Mesenchymal stem cell (in vitro differentiated cells and primary cell): ENCODE data around the gene RB1.
"Not testable (repeated sequence)": the region's sequence is repeated elsewhere in the genome, so short reads cannot be mapped to it uniquely, and the experiment has no call there.

Experiments
- DNase-seq: peaks from one replicate; pipeline ENCODE4 v3.0.0-alpha.2; 2013
- H2AFZ ChIP-seq: one replicate; pipeline ENCODE4 v1.6.1; 2013; ENCODE audit warnings: low read depth, mild to moderate bottlenecking, control low read depth, inconsistent platforms, low read length, moderate library complexity
- H2AK5ac ChIP-seq: 2 replicates; pipeline ENCODE4 v1.6.1; 2013; ENCODE audit warnings: low read length, moderate library complexity, mild to moderate bottlenecking, inconsistent platforms; ENCODE audit not compliant: severe bottlenecking
- H2BK120ac ChIP-seq: one replicate; pipeline ENCODE4 v1.6.1; 2013; ENCODE audit warnings: low read depth, mild to moderate bottlenecking, inconsistent platforms, low read length, moderate library complexity
- H2BK12ac ChIP-seq, 2 experiments: one replicate each; pipeline ENCODE4 v1.6.1; 2013; ENCODE audit warnings: inconsistent platforms in 2 of 2, low read length in 2 of 2, mild to moderate bottlenecking in 2 of 2, moderate library complexity in 2 of 2, control low read depth in 1 of 2
- H2BK15ac ChIP-seq: one replicate; pipeline ENCODE4 v1.6.1; 2013; ENCODE audit warnings: mild to moderate bottlenecking, low read depth, inconsistent platforms; ENCODE audit not compliant: poor library complexity, severe bottlenecking
- H2BK5ac ChIP-seq: 2 replicates; pipeline ENCODE4 v1.6.1; 2013; ENCODE audit warnings: low read depth, mild to moderate bottlenecking, low read length, control low read depth, inconsistent platforms; ENCODE audit not compliant: poor library complexity, severe bottlenecking
- H3K14ac ChIP-seq, 2 experiments: one replicate each; pipeline ENCODE4 v1.6.1; 2013; ENCODE audit warnings: inconsistent platforms in 2 of 2, low read length in 2 of 2, control low read depth in 1 of 2, mild to moderate bottlenecking in 1 of 2, moderate library complexity in 1 of 2
- H3K18ac ChIP-seq, 2 experiments: one replicate each; pipeline ENCODE4 v1.6.1; 2013; ENCODE audit warnings: inconsistent platforms in 2 of 2, low read length in 2 of 2, control low read depth in 1 of 2, low read depth in 1 of 2, mild to moderate bottlenecking in 1 of 2
- H3K23ac ChIP-seq, 2 experiments: one replicate each; pipeline ENCODE4 v1.6.1; 2013; ENCODE audit warnings: inconsistent platforms in 2 of 2, low read length in 2 of 2, mild to moderate bottlenecking in 2 of 2, moderate library complexity in 2 of 2, control low read depth in 1 of 2
- H3K27ac ChIP-seq: 2 replicates; pipeline ENCODE4 v1.5.1; 2013; ENCODE audit warnings: mild to moderate bottlenecking, moderate library complexity, low read length, control low read depth, inconsistent platforms; ENCODE audit not compliant: poor library complexity, severe bottlenecking
- H3K27me3 ChIP-seq, 2 experiments: 2 replicates each; pipeline versions ENCODE4 v1.6.1 to v1.7.0; 2013; ENCODE audit warnings: low read length in 2 of 2, mild to moderate bottlenecking in 2 of 2, moderate library complexity in 2 of 2, control low read depth in 1 of 2, inconsistent platforms in 1 of 2; ENCODE audit not compliant: control insufficient read depth in 1 of 2, insufficient read depth in 1 of 2
- H3K36me3 ChIP-seq, 2 experiments: 2 replicates each; pipeline versions ENCODE4 v1.6.1 to v1.7.0; 2013; ENCODE audit warnings: low read length in 2 of 2, control low read depth in 1 of 2, inconsistent platforms in 1 of 2, low read depth in 1 of 2, mild to moderate bottlenecking in 1 of 2; ENCODE audit not compliant: insufficient read depth in 2 of 2, control insufficient read depth in 1 of 2
- H3K4ac ChIP-seq, 2 experiments: one replicate each; pipeline ENCODE4 v1.6.1; 2013; ENCODE audit warnings: inconsistent platforms in 2 of 2, low read length in 2 of 2, mild to moderate bottlenecking in 2 of 2, moderate library complexity in 2 of 2, control low read depth in 1 of 2, low read depth in 1 of 2
- H3K4me1 ChIP-seq: 2 replicates; pipeline ENCODE4 v1.6.1; 2013; ENCODE audit warnings: low read depth, low read length, control low read depth; ENCODE audit not compliant: control insufficient read depth, insufficient read depth
- H3K4me2 ChIP-seq: 2 replicates; pipeline ENCODE4 v1.6.1; 2013; ENCODE audit warnings: low read length, mild to moderate bottlenecking, inconsistent platforms; ENCODE audit not compliant: poor library complexity, severe bottlenecking
- H3K4me3 ChIP-seq, 2 experiments: 2 replicates each; pipeline versions ENCODE4 v1.5.1 to v1.7.0; 2013; ENCODE audit warnings: low read length in 2 of 2, mild to moderate bottlenecking in 2 of 2, control low read depth in 1 of 2, low read depth in 1 of 2; ENCODE audit not compliant: insufficient read depth in 1 of 2
- H3K79me1 ChIP-seq: replicated peaks from 2 replicates; pipeline ENCODE4 v1.6.1; 2013; ENCODE audit warnings: mild to moderate bottlenecking, control low read depth, low read length, inconsistent platforms; ENCODE audit not compliant: poor library complexity, severe bottlenecking
- H3K9ac ChIP-seq: 2 replicates; pipeline ENCODE4 v1.7.0; 2013; ENCODE audit warnings: mild to moderate bottlenecking, low read length, moderate library complexity
- H3K9me3 ChIP-seq: 2 replicates; pipeline ENCODE4 v1.7.0; 2013; ENCODE audit warnings: mild to moderate bottlenecking, low read length; ENCODE audit not compliant: control insufficient read depth
- H4K8ac ChIP-seq: one replicate; pipeline ENCODE4 v1.6.1; 2013; ENCODE audit warnings: inconsistent platforms, mild to moderate bottlenecking, low read length, moderate library complexity
- H4K91ac ChIP-seq: one replicate; pipeline ENCODE4 v1.6.1; 2013; ENCODE audit warnings: mild to moderate bottlenecking, low read length, inconsistent platforms
- WGBS: methylation state at CpG from one replicate; pipeline ENCODE4 v1.1.7; 2013; ENCODE audit warnings: mixed read lengths; 5-methylcytosine and 5-hydroxymethylcytosine counted together

Gene RB1

GRCh38 chr13:48333976-48334375 lies 30.4 kb downstream of the RB1 start:
- Histone ChIP-seq H2BK12ac (no peak overlapping the region), H3K27me3 (no peaks in the 10 kb centered on the region), H2BK15ac (no peak overlapping the region)

GRCh38 chr13:48334534-48335127 lies 31.1 kb downstream of the RB1 start:
- Histone ChIP-seq H3K27ac (no peak overlapping the region), H4K8ac (no peak overlapping the region), H3K23ac (no peak overlapping the region), H2BK5ac (no peak overlapping the region), H2BK15ac (no peak overlapping the region), H3K4me3 (no peak overlapping the region), H3K4me1 (no peaks in the 10 kb centered on the region), H4K91ac (no peak overlapping the region), H3K79me1 (peaks cover 12% of the 10 kb centered on the region), H3K14ac (no peak overlapping the region), H2AK5ac (no peak overlapping the region), H3K36me3 (peaks cover 4 to 9% of the 10 kb centered on the region in 2 experiments), H2BK12ac (no peak overlapping the region), H2BK120ac (no peak overlapping the region), H3K4me2 (no peak overlapping the region), H3K4ac (no peak overlapping the region), H3K18ac (no peak overlapping the region), H3K9ac (peak overlapping the region; percentile 37), H3K27me3 (no peaks in the 10 kb centered on the region), H3K9me3 (no peaks in the 10 kb centered on the region), H2AFZ (no peak overlapping the region)
- DNase-seq, result peak; percentile 49
- 78% methylated on average over 1 of the region's 4 CpGs for WGBS

More at GRCh38 chr13:48333976-48334375, 30.4 kb downstream of the RB1 start:
- Histone ChIP-seq H2AFZ (no peak overlapping the region), H3K4ac (no peak overlapping the region), H3K18ac (no peak overlapping the region), H3K4me3 (no peak overlapping the region), H3K79me1 (peaks cover 10% of the 10 kb centered on the region), H4K8ac (no peak overlapping the region), H3K9me3 (no peaks in the 10 kb centered on the region), H2BK120ac (no peak overlapping the region), H4K91ac (no peak overlapping the region), H3K4me1 (no peaks in the 10 kb centered on the region), H3K14ac (no peak overlapping the region), H3K27ac (no peak overlapping the region), H3K23ac (no peak overlapping the region), H3K9ac (peak overlapping the region; percentile 37), H2BK5ac (no peak overlapping the region), H2AK5ac (no peak overlapping the region), H3K4me2 (no peak overlapping the region), H3K36me3 (peaks cover 3 to 4% of the 10 kb centered on the region in 2 experiments)
- peak; percentile 21 for DNase-seq
- WGBS, result 100% methylated on average over 1 of the region's 1 CpG

- H2BK15ac ChIP-seq, H4K91ac ChIP-seq, H2BK12ac ChIP-seq, H3K23ac ChIP-seq, H3K18ac ChIP-seq, H2BK5ac ChIP-seq, H3K27me3 ChIP-seq, H3K9ac ChIP-seq, H3K4me1 ChIP-seq, H3K27ac ChIP-seq, H2AFZ ChIP-seq, H4K8ac ChIP-seq, H3K4me2 ChIP-seq, H2BK120ac ChIP-seq, H3K9me3 ChIP-seq, H2AK5ac ChIP-seq, DNase-seq, H3K14ac ChIP-seq, H3K4me3 ChIP-seq, H3K4ac ChIP-seq: not testable (repeated sequence)
- Histone ChIP-seq H3K79me1 (peaks cover 11% of the 10 kb centered on the region), H3K36me3 (peaks cover 5 to 10% of the 10 kb centered on the region in 2 experiments)
- 98% methylated on average over 11 of the region's 11 CpGs for WGBS
Measured at GRCh38 chr13:48339198-48339597, 35.6 kb downstream of the RB1 start.

GRCh38 chr13:48344264-48344663 lies 40.7 kb downstream of the RB1 start:
- H3K27me3 ChIP-seq, result no peaks in the 10 kb centered on the region
- H3K18ac ChIP-seq, result no peak overlapping the region
- peak overlapping the region in 1 of 2 experiments; percentile 96 for H3K23ac ChIP-seq
- WGBS, result 96% methylated on average over 2 of the region's 2 CpGs
- no peak overlapping the region for H3K4ac ChIP-seq
- H3K14ac ChIP-seq, result no peak overlapping the region
- H3K27ac ChIP-seq, result no peak overlapping the region
- H3K9ac ChIP-seq, result no peak overlapping the region
- no peak overlapping the region for H2AFZ ChIP-seq
- no peak for DNase-seq
- peak overlapping the region in 1 of 2 experiments; percentile 21 for H2BK12ac ChIP-seq
- H3K36me3 ChIP-seq, result peaks cover 7 to 45% of the 10 kb centered on the region in 2 experiments
- H4K91ac ChIP-seq, result no peak overlapping the region
- no peak overlapping the region for H3K4me3 ChIP-seq
- H2BK15ac ChIP-seq, result no peak overlapping the region
- no peak overlapping the region for H2BK5ac ChIP-seq
- H4K8ac ChIP-seq, result no peak overlapping the region
- H2AK5ac ChIP-seq, result no peak overlapping the region
- H2BK120ac ChIP-seq, result no peak overlapping the region
- H3K4me1 ChIP-seq, result no peaks in the 10 kb centered on the region
- no peaks in the 10 kb centered on the region for H3K9me3 ChIP-seq
- H3K79me1 ChIP-seq, result peaks cover 11% of the 10 kb centered on the region
- H3K4me2 ChIP-seq, result no peak overlapping the region
